Panc1 (cell line): Measurements from ENCODE around the gene SAP30BP. TPM values are rescaled to one million over a fixed set of nuclear protein-coding genes. Genes with fewer than 3 reads are reported as not detected.

Experiments used
- ATAC-seq: fragments of 200-7000 bp; cut with Tn5 transposase; 2 replicates; pipeline ENCODE4 v1.9.1; 2020; ENCODE audit warnings: mild to moderate bottlenecking, moderate library complexity
- BruUV-seq: library from RNA; stranded (reverse); fragments of 400-500 nt; replicated peaks from 2 replicates; lab custom pipeline; 2021; lab: Mats Ljungman, UMichigan
- CTCF ChIA-PET: fragments of 300-600 bp; sonication (Branson Sonifier 250); formaldehyde crosslinking; loops from one replicate; lab custom pipeline; 2022; ENCODE audit warnings: antibody characterized with exemption; lab: Charles Lee
- POLR2A ChIA-PET: fragments of 300-600 bp; sonication (Branson Sonifier 250); formaldehyde crosslinking; loops from one replicate; lab custom pipeline; 2022; ENCODE audit warnings: antibody characterized with exemption; lab: Charles Lee
- DNase-seq: peaks from one replicate; pipeline ENCODE4 v3.0.0-alpha.2; 2010; ENCODE audit warnings: low read depth, low spot score
- H3K27ac ChIP-seq: 2 replicates; pipeline ENCODE4 v1.5.1; 2011; ENCODE audit warnings: mild to moderate bottlenecking, low read length, inconsistent platforms
- H3K27me3 ChIP-seq: fragments of 200-500 bp; sonication (Bioruptor generic); 2 replicates; pipeline ENCODE4 v1.6.0; 2014; ENCODE audit warnings: low read length, inconsistent platforms; ENCODE audit not compliant: control insufficient read depth, insufficient read depth
- H3K36me3 ChIP-seq: fragments of 200-500 bp; sonication (Bioruptor generic); 2 replicates; pipeline ENCODE4 v1.5.1; 2014; ENCODE audit warnings: inconsistent platforms, mild to moderate bottlenecking, low read length, moderate library complexity; ENCODE audit not compliant: control insufficient read depth, insufficient read depth
- H3K4me1 ChIP-seq: 2 replicates; pipeline ENCODE4 v1.5.1; 2011; ENCODE audit warnings: inconsistent platforms, mild to moderate bottlenecking, low read length, moderate library complexity; ENCODE audit not compliant: control insufficient read depth, insufficient read depth
- H3K4me3 ChIP-seq, 2 experiments: 2 replicates each; pipeline ENCODE4 v1.5.1; 2011 to 2012; ENCODE audit warnings: low read depth in 2 of 2, low read length in 2 of 2, mild to moderate bottlenecking in 2 of 2, inconsistent platforms in 1 of 2, moderate library complexity in 1 of 2
- H3K9me3 ChIP-seq: fragments of 200-500 bp; sonication (Bioruptor generic); 2 replicates; pipeline ENCODE4 v1.5.1; 2014; ENCODE audit warnings: low read depth, mild to moderate bottlenecking, inconsistent platforms, low read length, moderate library complexity; ENCODE audit not compliant: control insufficient read depth, insufficient read depth
- CTCF ChIP-seq: fragments of 450-650 bp; IDR thresholded peaks from 2 replicates; pipeline ENCODE4 v1.5.1; 2017; ENCODE audit warnings: mild to moderate bottlenecking
- POLR2AphosphoS5 ChIP-seq: IDR thresholded peaks from 2 replicates; pipeline ENCODE4 v1.6.1; 2012; ENCODE audit warnings: mild to moderate bottlenecking, low read depth, low read length, moderate library complexity
- REST ChIP-seq, 2 experiments: IDR thresholded peaks; 2 replicates each; pipeline ENCODE4 v1.6.1; 2011 to 2012; ENCODE audit warnings: low read depth in 2 of 2, control low read depth in 1 of 2, low read length in 1 of 2, mild to moderate bottlenecking in 1 of 2, moderate library complexity in 1 of 2; ENCODE audit not compliant: insufficient read depth in 1 of 2
- SIN3A ChIP-seq: IDR thresholded peaks from 2 replicates; pipeline ENCODE4 v1.6.1; 2012; ENCODE audit warnings: low read depth, mild to moderate bottlenecking, low read length, moderate library complexity, borderline replicate concordance; ENCODE audit not compliant: insufficient read depth
- TCF7L2 ChIP-seq: IDR thresholded peaks from 2 replicates; pipeline ENCODE4 v1.6.1; 2011; ENCODE audit warnings: mild to moderate bottlenecking, low read depth, low read length, inconsistent platforms
- in situ Hi-C: cut with HindIII; loops from 2 replicates; pipeline ENCODE4 v1.10.0; 2016; ENCODE audit warnings: low sequenced_read_pairs, low pct_unique_long_range_greater_than_20kb
- intact Hi-C: fragments of 100-400 bp; cut with micrococcal nuclease; formaldehyde crosslinking; loops from one replicate; pipeline ENCODE4 v1.10.0; 2022; ENCODE audit not compliant: unreplicated experiment
- total RNA-seq: library from RNA; stranded (reverse); gene quantifications from one replicate; pipeline ENCODE4 v1.2.1, GENCODE V29; 2021; ENCODE audit not compliant: unreplicated experiment

The SAP30BP gene
- total RNA-seq, 1 experiment from 2014 or later: 138 TPM

- BruUV-seq: TSS peak; percentile 64
- H3K4me1 ChIP-seq: peaks cover 27% of the 10 kb centered on the region
- ChIA-PET POLR2A (no interaction called here), CTCF (no interaction called here)
- peak overlapping the region; percentile 35 for H3K27ac ChIP-seq
- 0 out of 2 replicates have a peak, but pooled peaks have one; percentile 5 for ATAC-seq
- H3K4me3 ChIP-seq: peak overlapping the region in 1 of 2 experiments; percentile 67; a peak in 2 of 4 replicates
- 0 out of 2 replicates have a peak, but pooled peaks cover 2% of the 10 kb centered on the region for H3K27me3 ChIP-seq
- DNase-seq: no peak
- no peaks in the 10 kb centered on the region for H3K9me3 ChIP-seq
- 0 out of 2 replicates have a peak, but pooled peaks have one; percentile 28 for TF ChIP-seq POLR2AphosphoS5
- TF ChIP-seq CTCF: no peak
- intact Hi-C loops: no loop called here
- H3K36me3 ChIP-seq: peaks cover 2% of the 10 kb centered on the region; the same call in 1 of the 2 replicates
- in situ Hi-C loops: no loop called here
These were observed 56.2 kb downstream of the SAP30BP start for GRCh38 chr17:75723171-75723930.

- no peak overlapping the region for H3K4me3 ChIP-seq
- CTCF ChIA-PET: no interaction called here
These were observed 57.2 kb downstream of the SAP30BP start for GRCh38 chr17:75724016-75725003.

More at GRCh38 chr17:75724016-75725003, 57.2 kb downstream of the SAP30BP start:
- Histone ChIP-seq H3K27ac (no peak overlapping the region), H3K4me1 (peaks cover 27% of the 10 kb centered on the region), H3K36me3 (peaks cover 2% of the 10 kb centered on the region; the same call in 1 of the 2 replicates), H3K9me3 (no peaks in the 10 kb centered on the region), H3K27me3 (0 out of 2 replicates have a peak, but pooled peaks cover 2% of the 10 kb centered on the region)
- POLR2A ChIA-PET: no interaction called here
- TF ChIP-seq CTCF (no peak), SIN3A (no peak), REST (IDR thresholded peaks at IDR 0.05; ENCODE audit: insufficient read depth in 1 of 2, low read depth in 2 of 2, low read length in 1 of 2) (no peak), POLR2AphosphoS5 (no peak), TCF7L2 (no peak)
- ATAC-seq: no peak
- in situ Hi-C loops: no loop called here
- no TSS peak for BruUV-seq
- DNase-seq: no peak
- intact Hi-C loops: no loop called here
